C4-2B (cell line): ENCODE data around the gene NFIB.

Source experiments
- H3K27ac ChIP-seq: fragments of 450-650 bp; 2 replicates; pipeline ENCODE4 v1.5.1; 2017
- ZFX ChIP-seq: fragments of 450-650 bp; IDR thresholded peaks from 2 replicates; pipeline ENCODE4 v1.6.1; 2017
- TF ChIP-seq, protein P1 (sequence below): fragments of 450-650 bp; conservative IDR thresholded peaks from 2 replicates; pipeline ENCODE4 v1.5.1; 2017; ENCODE audit warnings: mild to moderate bottlenecking

The NFIB gene

DNA sequence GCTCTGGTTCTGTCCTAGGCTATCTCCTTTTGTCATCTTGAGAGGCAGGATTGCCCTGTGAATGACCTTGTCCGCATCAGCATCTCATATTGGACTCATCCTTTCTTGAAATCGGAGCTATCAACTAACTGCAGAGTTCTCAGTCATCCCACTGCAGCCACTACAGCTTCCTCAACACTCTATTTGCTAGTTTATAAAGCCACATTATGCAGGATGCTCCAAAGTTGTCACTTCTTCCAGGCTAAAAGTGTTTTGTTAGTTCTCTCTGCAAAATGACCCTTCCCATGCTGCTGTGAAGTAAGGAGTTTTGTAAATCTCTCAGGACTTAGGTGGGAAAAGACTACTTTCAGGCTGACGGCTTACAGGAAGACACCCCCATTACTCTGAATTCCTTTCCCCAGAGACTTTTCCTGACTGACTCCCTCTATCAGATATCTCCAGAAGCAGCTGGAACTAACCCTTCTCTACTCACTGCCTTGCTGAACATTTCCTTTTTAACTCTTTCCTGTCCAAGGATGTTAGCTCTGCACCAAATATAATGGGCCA lies 257.6 kb downstream of the NFIB start:
- no peak overlapping the region for H3K27ac ChIP-seq
- no peak for TF ChIP-seq ZFX
- TF ChIP-seq, protein P1, sequence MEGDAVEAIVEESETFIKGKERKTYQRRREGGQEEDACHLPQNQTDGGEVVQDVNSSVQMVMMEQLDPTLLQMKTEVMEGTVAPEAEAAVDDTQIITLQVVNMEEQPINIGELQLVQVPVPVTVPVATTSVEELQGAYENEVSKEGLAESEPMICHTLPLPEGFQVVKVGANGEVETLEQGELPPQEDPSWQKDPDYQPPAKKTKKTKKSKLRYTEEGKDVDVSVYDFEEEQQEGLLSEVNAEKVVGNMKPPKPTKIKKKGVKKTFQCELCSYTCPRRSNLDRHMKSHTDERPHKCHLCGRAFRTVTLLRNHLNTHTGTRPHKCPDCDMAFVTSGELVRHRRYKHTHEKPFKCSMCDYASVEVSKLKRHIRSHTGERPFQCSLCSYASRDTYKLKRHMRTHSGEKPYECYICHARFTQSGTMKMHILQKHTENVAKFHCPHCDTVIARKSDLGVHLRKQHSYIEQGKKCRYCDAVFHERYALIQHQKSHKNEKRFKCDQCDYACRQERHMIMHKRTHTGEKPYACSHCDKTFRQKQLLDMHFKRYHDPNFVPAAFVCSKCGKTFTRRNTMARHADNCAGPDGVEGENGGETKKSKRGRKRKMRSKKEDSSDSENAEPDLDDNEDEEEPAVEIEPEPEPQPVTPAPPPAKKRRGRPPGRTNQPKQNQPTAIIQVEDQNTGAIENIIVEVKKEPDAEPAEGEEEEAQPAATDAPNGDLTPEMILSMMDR, result no peak

GRCh38 chr9:14054096-14054495 lies 259.8 kb downstream of the NFIB start:
- H3K27ac ChIP-seq, result no peak overlapping the region

DNA sequence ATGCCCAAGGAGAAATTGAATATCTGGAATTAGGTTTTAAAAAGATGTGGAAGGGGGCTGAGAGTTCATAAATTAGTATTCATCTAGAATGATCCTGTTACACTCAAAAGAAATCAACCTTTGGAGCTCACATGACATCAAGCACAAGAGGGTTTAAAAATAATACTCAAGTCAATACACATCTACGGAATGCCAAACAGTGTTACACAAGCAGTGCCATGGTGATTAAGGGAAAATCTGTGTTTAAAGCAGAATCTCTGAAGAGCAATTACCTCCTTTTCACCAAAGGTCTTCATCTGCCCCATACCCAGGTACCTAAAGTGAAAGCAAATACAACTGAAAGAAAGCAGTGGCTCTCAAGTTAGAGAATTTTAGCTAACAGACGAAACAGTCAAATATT lies 261.6 kb downstream of the NFIB start:
- TF ChIP-seq ZFX, result no peak
- TF ChIP-seq, protein P1, result no peak
- H3K27ac ChIP-seq, result no peak overlapping the region

More at GRCh38 chr9:14054096-14054495, 259.8 kb downstream of the NFIB start:
- no peak for TF ChIP-seq ZFX
- TF ChIP-seq, protein P1, result no peak

- TF ChIP-seq ZFX, result no peak
- TF ChIP-seq, protein P1, result no peak
- H3K27ac ChIP-seq, result no peak overlapping the region
These were observed 262.5 kb downstream of the NFIB start for GRCh38 chr9:14051419-14051818.

- H3K27ac ChIP-seq, result no peak overlapping the region
- TF ChIP-seq ZFX, result no peak
- TF ChIP-seq, protein P1, result no peak
These were observed 270.5 kb downstream of the NFIB start for GRCh38 chr9:14043483-14043882.

- no peak overlapping the region for H3K27ac ChIP-seq
- TF ChIP-seq, protein P1, result no peak
- TF ChIP-seq ZFX, result no peak
These were observed 276.6 kb downstream of the NFIB start for GRCh38 chr9:14037331-14037730.

DNA sequence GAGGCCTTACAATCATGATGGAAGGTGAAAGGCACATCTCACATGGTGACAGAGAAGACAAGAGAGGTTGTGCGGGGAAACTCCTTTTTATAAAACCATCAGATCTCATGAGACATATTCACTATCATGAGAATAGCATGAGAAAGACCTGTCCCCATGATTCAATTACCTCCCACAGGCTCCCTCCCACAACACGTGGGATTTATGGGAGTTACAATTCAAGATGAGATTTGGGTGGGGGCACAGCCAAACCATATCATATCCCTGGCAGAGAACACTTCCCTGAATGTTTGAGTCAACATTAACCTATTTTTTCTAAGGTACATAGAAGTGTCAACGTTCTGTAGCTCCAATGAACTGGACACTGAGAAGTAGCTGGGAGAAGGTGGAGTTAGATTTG lies 280.9 kb downstream of the NFIB start:
- H3K27ac ChIP-seq, result no peak overlapping the region
- TF ChIP-seq, protein P1, result no peak
- TF ChIP-seq ZFX, result no peak
